ENCODE measurements around the gene RAPGEF1.

DNA sequence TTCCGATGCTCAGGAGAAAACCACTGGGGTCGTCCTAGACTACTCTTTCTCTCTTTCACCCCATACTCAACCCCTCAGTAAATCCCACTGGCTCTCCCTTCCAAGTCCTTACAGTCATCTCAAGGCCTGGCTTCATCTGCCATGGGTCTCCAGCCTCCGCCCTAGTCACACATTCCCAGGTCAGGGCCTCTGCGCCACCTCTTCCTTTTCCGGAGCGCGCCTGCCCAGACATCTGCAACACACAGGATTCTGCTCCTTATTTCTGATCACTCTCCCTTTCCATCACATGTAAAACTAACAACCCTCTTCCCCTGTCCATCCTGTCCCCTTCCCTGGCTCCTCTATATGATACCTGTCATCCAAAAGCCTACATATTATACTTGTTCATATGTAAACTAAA is 39.8 kb downstream of the RAPGEF1 start:
- TF ChIP-seq EZH2phosphoT487 (IDR thresholded peaks at IDR 0.05): no peak
- TF ChIP-seq, protein P1, sequence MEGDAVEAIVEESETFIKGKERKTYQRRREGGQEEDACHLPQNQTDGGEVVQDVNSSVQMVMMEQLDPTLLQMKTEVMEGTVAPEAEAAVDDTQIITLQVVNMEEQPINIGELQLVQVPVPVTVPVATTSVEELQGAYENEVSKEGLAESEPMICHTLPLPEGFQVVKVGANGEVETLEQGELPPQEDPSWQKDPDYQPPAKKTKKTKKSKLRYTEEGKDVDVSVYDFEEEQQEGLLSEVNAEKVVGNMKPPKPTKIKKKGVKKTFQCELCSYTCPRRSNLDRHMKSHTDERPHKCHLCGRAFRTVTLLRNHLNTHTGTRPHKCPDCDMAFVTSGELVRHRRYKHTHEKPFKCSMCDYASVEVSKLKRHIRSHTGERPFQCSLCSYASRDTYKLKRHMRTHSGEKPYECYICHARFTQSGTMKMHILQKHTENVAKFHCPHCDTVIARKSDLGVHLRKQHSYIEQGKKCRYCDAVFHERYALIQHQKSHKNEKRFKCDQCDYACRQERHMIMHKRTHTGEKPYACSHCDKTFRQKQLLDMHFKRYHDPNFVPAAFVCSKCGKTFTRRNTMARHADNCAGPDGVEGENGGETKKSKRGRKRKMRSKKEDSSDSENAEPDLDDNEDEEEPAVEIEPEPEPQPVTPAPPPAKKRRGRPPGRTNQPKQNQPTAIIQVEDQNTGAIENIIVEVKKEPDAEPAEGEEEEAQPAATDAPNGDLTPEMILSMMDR (IDR thresholded peaks at IDR 0.05): no peak
- TF ChIP-seq EZH2 (IDR thresholded peaks at IDR 0.05): no peak
